SK-N-SH treated with all-trans-retinoic acid at 6 μM for 48 hours (cell line): ENCODE data around the gene NUP37.

ENCODE experiments used
- ATAC-seq: fragments of 200-7000 bp; cut with Tn5 transposase; 3 replicates; pipeline ENCODE4 v1.9.1; 2020; ENCODE audit warnings: mild to moderate bottlenecking, moderate library complexity
- ARNTL ChIP-seq: fragments of 450-650 bp; formaldehyde crosslinking; IDR thresholded peaks from 2 replicates; pipeline ENCODE4 v1.5.0; 2020; ENCODE audit warnings: low read depth, mild to moderate bottlenecking, moderate library complexity, borderline replicate concordance
- BACH2 ChIP-seq: fragments of 250-450 bp; sonication (Bioruptor Pico); IDR thresholded peaks from 2 replicates; pipeline ENCODE4 v1.9.0; 2021; ENCODE audit warnings: mild to moderate bottlenecking, borderline replicate concordance
- CREB5 ChIP-seq: fragments of 250-450 bp; sonication (Bioruptor Pico); IDR thresholded peaks from 2 replicates; pipeline ENCODE4 v1.5.1; 2020; ENCODE audit warnings: low read depth, mild to moderate bottlenecking, moderate library complexity
- CSDC2 ChIP-seq: fragments of 250-450 bp; sonication (Bioruptor Pico); IDR thresholded peaks from 2 replicates; pipeline ENCODE4 v1.5.0; 2020; ENCODE audit warnings: mild to moderate bottlenecking, moderate library complexity
- CSRNP3 ChIP-seq: fragments of 250-450 bp; sonication (Bioruptor Pico); IDR thresholded peaks from 2 replicates; pipeline ENCODE4 v1.5.1; 2021; ENCODE audit warnings: mild to moderate bottlenecking, moderate library complexity
- ESRRG ChIP-seq: fragments of 250-450 bp; sonication (Bioruptor Pico); IDR thresholded peaks from 2 replicates; pipeline ENCODE4 v1.6.1; 2021; ENCODE audit warnings: mild to moderate bottlenecking
- GLIS3 ChIP-seq: fragments of 250-450 bp; sonication (Bioruptor Pico); IDR thresholded peaks from 2 replicates; pipeline ENCODE4 v1.5.0; 2020; ENCODE audit warnings: mild to moderate bottlenecking, moderate library complexity
- OSR1 ChIP-seq: fragments of 250-450 bp; sonication (Bioruptor Pico); IDR thresholded peaks from 2 replicates; pipeline ENCODE4 v1.8.0; 2022; ENCODE audit warnings: moderate library complexity, mild to moderate bottlenecking, inconsistent platforms
- PATZ1 ChIP-seq: fragments of 250-450 bp; sonication (Bioruptor Pico); IDR thresholded peaks from 2 replicates; pipeline ENCODE4 v1.8.0; 2020; ENCODE audit warnings: mild to moderate bottlenecking, moderate library complexity, borderline replicate concordance
- PPARA ChIP-seq: fragments of 250-450 bp; sonication (Bioruptor Pico); IDR thresholded peaks from 2 replicates; pipeline ENCODE4 v1.5.0; 2020; ENCODE audit warnings: mild to moderate bottlenecking, borderline replicate concordance
- RARB ChIP-seq: fragments of 250-450 bp; sonication (Bioruptor Pico); IDR thresholded peaks from 2 replicates; pipeline ENCODE4 v1.8.0; 2021; ENCODE audit warnings: mild to moderate bottlenecking, moderate library complexity
- SNAI2 ChIP-seq: fragments of 250-450 bp; sonication (Bioruptor Pico); IDR thresholded peaks from 2 replicates; pipeline ENCODE4 v1.5.0; 2020; ENCODE audit warnings: mild to moderate bottlenecking, moderate library complexity
- TCF4 ChIP-seq: fragments of 250-450 bp; sonication (Bioruptor Pico); IDR thresholded peaks from 2 replicates; pipeline ENCODE4 v1.8.0; 2021; ENCODE audit warnings: mild to moderate bottlenecking, moderate library complexity, borderline replicate concordance
- TOX ChIP-seq: fragments of 250-450 bp; sonication (Bioruptor Pico); IDR thresholded peaks from 2 replicates; pipeline ENCODE4 v1.8.0; 2021; ENCODE audit warnings: mild to moderate bottlenecking, moderate library complexity, borderline replicate concordance
- TSHZ2 ChIP-seq: fragments of 250-450 bp; sonication (Bioruptor Pico); IDR thresholded peaks from 2 replicates; pipeline ENCODE4 v1.5.0; 2020; ENCODE audit warnings: mild to moderate bottlenecking, moderate library complexity
- ZC3H10 ChIP-seq: fragments of 250-450 bp; sonication (Bioruptor Pico); IDR thresholded peaks from 2 replicates; pipeline ENCODE4 v1.5.1; 2021; ENCODE audit warnings: mild to moderate bottlenecking, moderate library complexity
- ZFP3 ChIP-seq: fragments of 250-450 bp; sonication (Bioruptor Pico); IDR thresholded peaks from 2 replicates; pipeline ENCODE4 v1.5.0; 2020; ENCODE audit warnings: mild to moderate bottlenecking, moderate library complexity
- ZFP30 ChIP-seq: fragments of 450-650 bp; formaldehyde crosslinking; IDR thresholded peaks from 2 replicates; pipeline ENCODE4 v1.5.0; 2022; ENCODE audit warnings: mild to moderate bottlenecking, moderate library complexity
- ZNF565 ChIP-seq: fragments of 450-650 bp; formaldehyde crosslinking; conservative IDR thresholded peaks from 2 replicates; pipeline ENCODE4 v1.5.0; 2020; ENCODE audit warnings: low read depth, mild to moderate bottlenecking, moderate library complexity
- ZNF70 ChIP-seq: fragments of 450-650 bp; formaldehyde crosslinking; IDR thresholded peaks from 2 replicates; pipeline ENCODE4 v1.5.0; 2020; ENCODE audit warnings: mild to moderate bottlenecking, moderate library complexity
- ZNF8 ChIP-seq: fragments of 450-650 bp; formaldehyde crosslinking; IDR thresholded peaks from 2 replicates; pipeline ENCODE4 v1.5.0; 2020; ENCODE audit warnings: mild to moderate bottlenecking, moderate library complexity
- TF ChIP-seq, protein P1 (sequence below): fragments of 250-450 bp; sonication (Bioruptor Pico); IDR thresholded peaks from 2 replicates; pipeline ENCODE4 v1.8.0; 2021; ENCODE audit warnings: low read depth, mild to moderate bottlenecking, moderate library complexity, borderline replicate concordance

Gene NUP37

DNA sequence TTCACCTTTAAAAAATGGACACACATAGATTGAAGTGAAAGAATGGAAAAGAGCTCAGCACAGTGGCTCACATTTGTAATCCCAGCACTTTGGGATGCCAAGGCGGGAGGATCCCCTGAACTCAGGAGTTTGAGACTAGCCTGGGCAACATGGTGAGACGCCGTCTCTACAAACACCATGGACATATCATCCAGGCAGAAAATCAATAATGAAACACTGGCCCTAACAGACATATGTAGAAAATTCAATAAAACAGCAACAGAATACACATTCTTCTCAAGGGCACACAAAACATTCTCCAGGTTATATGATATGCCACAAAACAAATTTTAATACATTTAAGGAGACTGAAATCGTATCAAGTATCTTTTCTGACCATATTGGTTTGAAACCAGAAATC, 65.6 kb downstream of the NUP37 start:
- no peak for ATAC-seq
- TF ChIP-seq ZFP30 (no peak), ZC3H10 (CRISPR knock-in tag) (no peak), ZFP3 (CRISPR knock-in tag) (no peak), RARB (no peak), CREB5 (CRISPR knock-in tag) (no peak), GLIS3 (CRISPR knock-in tag) (no peak), ARNTL (CRISPR knock-in tag) (no peak), BACH2 (CRISPR knock-in tag) (no peak), TOX (CRISPR knock-in tag) (no peak), ZNF70 (CRISPR knock-in tag) (no peak), ZNF8 (no peak), CSRNP3 (CRISPR knock-in tag) (no peak), OSR1 (CRISPR knock-in tag) (no peak), ZNF565 (CRISPR knock-in tag) (no peak)

- ATAC-seq = no peak
- TF ChIP-seq ZNF70 (CRISPR knock-in tag) (no peak), ZNF8 (no peak), ZC3H10 (CRISPR knock-in tag) (no peak), ESRRG (CRISPR knock-in tag) (no peak), GLIS3 (CRISPR knock-in tag) (no peak), CSRNP3 (CRISPR knock-in tag) (no peak), RARB (no peak), TOX (CRISPR knock-in tag) (no peak), ZFP3 (CRISPR knock-in tag) (no peak), BACH2 (CRISPR knock-in tag) (no peak), ZFP30 (no peak), SNAI2 (CRISPR knock-in tag) (no peak), CSDC2 (CRISPR knock-in tag) (no peak), ZNF565 (CRISPR knock-in tag) (no peak)
- TF ChIP-seq, protein P1, sequence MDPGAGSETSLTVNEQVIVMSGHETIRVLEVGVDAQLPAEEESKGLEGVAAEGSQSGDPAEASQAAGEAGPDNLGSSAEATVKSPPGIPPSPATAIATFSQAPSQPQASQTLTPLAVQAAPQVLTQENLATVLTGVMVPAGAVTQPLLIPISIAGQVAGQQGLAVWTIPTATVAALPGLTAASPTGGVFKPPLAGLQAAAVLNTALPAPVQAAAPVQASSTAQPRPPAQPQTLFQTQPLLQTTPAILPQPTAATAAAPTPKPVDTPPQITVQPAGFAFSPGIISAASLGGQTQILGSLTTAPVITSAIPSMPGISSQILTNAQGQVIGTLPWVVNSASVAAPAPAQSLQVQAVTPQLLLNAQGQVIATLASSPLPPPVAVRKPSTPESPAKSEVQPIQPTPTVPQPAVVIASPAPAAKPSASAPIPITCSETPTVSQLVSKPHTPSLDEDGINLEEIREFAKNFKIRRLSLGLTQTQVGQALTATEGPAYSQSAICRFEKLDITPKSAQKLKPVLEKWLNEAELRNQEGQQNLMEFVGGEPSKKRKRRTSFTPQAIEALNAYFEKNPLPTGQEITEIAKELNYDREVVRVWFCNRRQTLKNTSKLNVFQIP = no peak
Measured at GRCh38 chr12:102053062-102053349, 66.9 kb downstream of the NUP37 start.

- ATAC-seq = no peak
- no peak for TF ChIP-seq ZNF70 (CRISPR knock-in tag)
- TF ChIP-seq ZNF8 = no peak
- TF ChIP-seq PPARA = no peak
- TF ChIP-seq ZFP30 = no peak
- no peak for TF ChIP-seq TCF4 (CRISPR knock-in tag)
- TF ChIP-seq CSDC2 (CRISPR knock-in tag) = no peak
- TF ChIP-seq, protein P1 = no peak
- no peak for TF ChIP-seq ZNF565 (CRISPR knock-in tag)
- no peak for TF ChIP-seq TSHZ2 (CRISPR knock-in tag)
- no peak for TF ChIP-seq RARB
- no peak for TF ChIP-seq ZC3H10 (CRISPR knock-in tag)
- TF ChIP-seq OSR1 (CRISPR knock-in tag) = no peak
- TF ChIP-seq PATZ1 = no peak
Measured at GRCh38 chr12:102052192-102053061, 67.5 kb downstream of the NUP37 start.
